Thyroid gland (tissue), 4 donors: ENCODE measurements around the gene WWC2.

ENCODE experiments used
- CTCF ChIP-seq, 6 experiments: fragments of 200-600 bp in 3 of 6; fragments of 450-650 bp in 3 of 6; sonication (generic) in 3 of 6; IDR thresholded peaks; one replicate each; pipeline ENCODE4 v1.5.1; 2016 to 2019; ENCODE audit warnings: antibody characterized with exemption in 6 of 6, mild to moderate bottlenecking in 2 of 6, inconsistent platforms in 1 of 6, moderate library complexity in 1 of 6
- POLR2A ChIP-seq, 2 donors: fragments of 450-650 bp; IDR thresholded peaks; one replicate each; pipeline ENCODE4 v1.6.1; 2017; ENCODE audit warnings: antibody characterized with exemption in 2 of 2, mild to moderate bottlenecking in 2 of 2, moderate library complexity in 1 of 2

- TF ChIP-seq POLR2A (IDR thresholded peaks at IDR 0.05) (no peak), CTCF (IDR thresholded peaks at IDR 0.05) (no peak)
Observed at GRCh38 chr4:183105092-183105491, 6.0 kb downstream of the WWC2 start.
